HAP-1 (cell line): ENCODE results near the gene DHX36.

ENCODE experiments used
- DNase-seq, 2 experiments: peaks; one replicate each; pipeline ENCODE4 v3.0.0-alpha.2; 2016 to 2020; ENCODE audit warnings: low spot score in 2 of 2
- H3K27me3 ChIP-seq: fragments of 250-450 bp; sonication (Bioruptor Pico); 2 replicates; pipeline ENCODE4 v1.5.1; 2020; ENCODE audit warnings: low read depth, mild to moderate bottlenecking, moderate library complexity
- H3K36me3 ChIP-seq: fragments of 250-450 bp; sonication (Bioruptor Pico); replicated peaks from 2 replicates; pipeline ENCODE4 v1.5.1; 2020; ENCODE audit warnings: mild to moderate bottlenecking
- H3K4me1 ChIP-seq: fragments of 250-450 bp; sonication (Bioruptor Pico); 2 replicates; pipeline ENCODE4 v1.5.1; 2020; ENCODE audit warnings: mild to moderate bottlenecking
- H3K4me3 ChIP-seq: fragments of 250-450 bp; sonication (Bioruptor Pico); 2 replicates; pipeline ENCODE4 v1.5.1; 2020; ENCODE audit warnings: mild to moderate bottlenecking, moderate library complexity
- H3K9me3 ChIP-seq: fragments of 250-450 bp; sonication (Bioruptor Pico); 2 replicates; pipeline ENCODE4 v1.5.1; 2020; ENCODE audit warnings: mild to moderate bottlenecking, moderate library complexity
- in situ Hi-C: fragments of 300-500 bp; cut with MboI; formaldehyde crosslinking; loops from 3 replicates; pipeline ENCODE4 v1.14.3; 2020; ENCODE audit warnings: low sequenced_read_pairs, inconsistent platforms, mixed read lengths

Gene DHX36

GRCh38 chr3:154323891-154324738, at the start of gene DHX36:
Gene DHX36, minus strand, starts transcription at chr3:154324487. Its CDS starts 71 bp downstream, at chr3:154324416.
- in situ Hi-C loops, result loop anchor here (25.0 kb wide), 1 partner anchor 1013 kb away; no protein-coding TSS in a partner anchor

GRCh38 chr3:154367221-154367620, 42.9 kb upstream of the DHX36 start:
- in situ Hi-C loops, result no loop called here
- Histone ChIP-seq H3K4me3 (no peak overlapping the region), H3K9me3 (no peaks in the 10 kb centered on the region), H3K4me1 (no peaks in the 10 kb centered on the region), H3K27me3 (no peaks in the 10 kb centered on the region), H3K36me3 (no peaks in the 10 kb centered on the region)
- no peak for DNase-seq

More at GRCh38 chr3:154323891-154324738, at the start of gene DHX36:
- peak; percentile 84 to 91 for DNase-seq
- H3K36me3 ChIP-seq, result peaks cover 11% of the 10 kb centered on the region
- H3K4me3 ChIP-seq, result peak within 1 kb of the TSS; percentile 88
- H3K27me3 ChIP-seq, result no peaks in the 10 kb centered on the region
- H3K9me3 ChIP-seq, result no peaks in the 10 kb centered on the region
- H3K4me1 ChIP-seq, result peaks cover 11% of the 10 kb centered on the region

- in situ Hi-C loops, result no loop called here
- H3K4me3 ChIP-seq, result no peak overlapping the region
- no peaks in the 10 kb centered on the region for H3K27me3 ChIP-seq
- no peaks in the 10 kb centered on the region for H3K4me1 ChIP-seq
- no peaks in the 10 kb centered on the region for H3K9me3 ChIP-seq
- no peaks in the 10 kb centered on the region for H3K36me3 ChIP-seq
- no peak for DNase-seq
Measured at GRCh38 chr3:154364849-154365248, 40.6 kb upstream of the DHX36 start.

GRCh38 chr3:154361099-154361498, 36.8 kb upstream of the DHX36 start:
- Histone ChIP-seq H3K36me3 (no peaks in the 10 kb centered on the region), H3K4me1 (no peaks in the 10 kb centered on the region), H3K4me3 (no peak overlapping the region), H3K9me3 (no peaks in the 10 kb centered on the region; the same call in 1 of the 2 replicates), H3K27me3 (no peaks in the 10 kb centered on the region)
- in situ Hi-C loops, result no loop called here
- DNase-seq, result no peak

GRCh38 chr3:154356009-154356408, 31.7 kb upstream of the DHX36 start:
- Histone ChIP-seq H3K9me3 (no peaks in the 10 kb centered on the region; the same call in 1 of the 2 replicates), H3K4me3 (no peak overlapping the region), H3K4me1 (no peaks in the 10 kb centered on the region), H3K36me3 (no peaks in the 10 kb centered on the region), H3K27me3 (no peaks in the 10 kb centered on the region)
- in situ Hi-C loops, result no loop called here
- no peak for DNase-seq

- Histone ChIP-seq H3K36me3 (no peaks in the 10 kb centered on the region), H3K4me1 (peaks cover 11% of the 10 kb centered on the region; the same call in 1 of the 2 replicates), H3K27me3 (no peaks in the 10 kb centered on the region), H3K4me3 (no peak overlapping the region), H3K9me3 (no peaks in the 10 kb centered on the region)
- peak in 1 of 2 experiments; percentile 3 for DNase-seq
- in situ Hi-C loops, result loop anchor here (25.0 kb wide), 1 partner anchor 388 kb away; no protein-coding TSS in a partner anchor
Measured at GRCh38 chr3:154349223-154349622, 24.9 kb upstream of the DHX36 start.

- H3K27me3 ChIP-seq, result no peaks in the 10 kb centered on the region
- peak in 1 of 2 experiments; percentile 66 for DNase-seq
- peaks cover 11% of the 10 kb centered on the region; the same call in 1 of the 2 replicates for H3K4me1 ChIP-seq
- in situ Hi-C loops, result loop anchor here (25.0 kb wide), 1 partner anchor 392 kb away; no protein-coding TSS in a partner anchor
- no peak overlapping the region for H3K4me3 ChIP-seq
- H3K36me3 ChIP-seq, result no peaks in the 10 kb centered on the region
- H3K9me3 ChIP-seq, result no peaks in the 10 kb centered on the region
Measured at GRCh38 chr3:154345422-154346122, 21.3 kb upstream of the DHX36 start.

GRCh38 chr3:154338570-154338969, 14.3 kb upstream of the DHX36 start:
- Histone ChIP-seq H3K36me3 (no peaks in the 10 kb centered on the region), H3K27me3 (peaks cover 4% of the 10 kb centered on the region; the same call in 1 of the 2 replicates), H3K4me3 (no peak overlapping the region), H3K4me1 (no peaks in the 10 kb centered on the region), H3K9me3 (no peaks in the 10 kb centered on the region)
- in situ Hi-C loops, result loop anchor here (25.0 kb wide), 1 partner anchor 399 kb away; no protein-coding TSS in a partner anchor
- no peak for DNase-seq

GRCh38 chr3:154338008-154338407, 13.7 kb upstream of the DHX36 start:
- in situ Hi-C loops, result loop anchor here (25.0 kb wide), 1 partner anchor 399 kb away; no protein-coding TSS in a partner anchor

GRCh38 chr3:154334973-154335420, 10.7 kb upstream of the DHX36 start:
- peak in 1 of 2 experiments; percentile 68 for DNase-seq
- peaks cover 4% of the 10 kb centered on the region; the same call in 1 of the 2 replicates for H3K27me3 ChIP-seq
- no peaks in the 10 kb centered on the region for H3K36me3 ChIP-seq
- in situ Hi-C loops, result loop anchor here (25.0 kb wide), 1 partner anchor 402 kb away; no protein-coding TSS in a partner anchor
- no peaks in the 10 kb centered on the region for H3K4me1 ChIP-seq
- no peaks in the 10 kb centered on the region for H3K9me3 ChIP-seq
- no peak overlapping the region for H3K4me3 ChIP-seq

More at GRCh38 chr3:154338008-154338407, 13.7 kb upstream of the DHX36 start:
- Histone ChIP-seq H3K36me3 (no peaks in the 10 kb centered on the region), H3K4me1 (no peaks in the 10 kb centered on the region), H3K27me3 (peaks cover 4% of the 10 kb centered on the region; the same call in 1 of the 2 replicates), H3K4me3 (no peak overlapping the region), H3K9me3 (no peaks in the 10 kb centered on the region)
- no peak for DNase-seq

- Histone ChIP-seq H3K4me1 (peaks cover 10% of the 10 kb centered on the region), H3K9me3 (no peaks in the 10 kb centered on the region), H3K27me3 (no peaks in the 10 kb centered on the region), H3K4me3 (no peak overlapping the region), H3K36me3 (no peaks in the 10 kb centered on the region)
- in situ Hi-C loops, result loop anchor here (25.0 kb wide), 1 partner anchor 409 kb away; no protein-coding TSS in a partner anchor
- no peak for DNase-seq
Measured at GRCh38 chr3:154327871-154328270, 3.6 kb upstream of the DHX36 start.

- Histone ChIP-seq H3K4me3 (peak overlapping the region; percentile 88), H3K9me3 (no peaks in the 10 kb centered on the region), H3K4me1 (peaks cover 10% of the 10 kb centered on the region), H3K27me3 (no peaks in the 10 kb centered on the region), H3K36me3 (peaks cover 11% of the 10 kb centered on the region)
- in situ Hi-C loops, result loop anchor here (25.0 kb wide), 2 partner anchors 412 to 1012 kb away; no protein-coding TSS in a partner anchor
- DNase-seq, result no peak
Measured at GRCh38 chr3:154324919-154325318, 632 bp upstream of the DHX36 start.

- Histone ChIP-seq H3K4me3 (no peak overlapping the region), H3K36me3 (peaks cover 47% of the 10 kb centered on the region), H3K27me3 (no peaks in the 10 kb centered on the region), H3K4me1 (peaks cover 12% of the 10 kb centered on the region), H3K9me3 (no peaks in the 10 kb centered on the region)
- no peak for DNase-seq
- in situ Hi-C loops, result loop anchor here (25.0 kb wide), 1 partner anchor 1020 kb away; no protein-coding TSS in a partner anchor
Measured at GRCh38 chr3:154316974-154317767, 7.1 kb downstream of the DHX36 start.
